Measurements from ENCODE around the gene KIF2C.

DNA sequence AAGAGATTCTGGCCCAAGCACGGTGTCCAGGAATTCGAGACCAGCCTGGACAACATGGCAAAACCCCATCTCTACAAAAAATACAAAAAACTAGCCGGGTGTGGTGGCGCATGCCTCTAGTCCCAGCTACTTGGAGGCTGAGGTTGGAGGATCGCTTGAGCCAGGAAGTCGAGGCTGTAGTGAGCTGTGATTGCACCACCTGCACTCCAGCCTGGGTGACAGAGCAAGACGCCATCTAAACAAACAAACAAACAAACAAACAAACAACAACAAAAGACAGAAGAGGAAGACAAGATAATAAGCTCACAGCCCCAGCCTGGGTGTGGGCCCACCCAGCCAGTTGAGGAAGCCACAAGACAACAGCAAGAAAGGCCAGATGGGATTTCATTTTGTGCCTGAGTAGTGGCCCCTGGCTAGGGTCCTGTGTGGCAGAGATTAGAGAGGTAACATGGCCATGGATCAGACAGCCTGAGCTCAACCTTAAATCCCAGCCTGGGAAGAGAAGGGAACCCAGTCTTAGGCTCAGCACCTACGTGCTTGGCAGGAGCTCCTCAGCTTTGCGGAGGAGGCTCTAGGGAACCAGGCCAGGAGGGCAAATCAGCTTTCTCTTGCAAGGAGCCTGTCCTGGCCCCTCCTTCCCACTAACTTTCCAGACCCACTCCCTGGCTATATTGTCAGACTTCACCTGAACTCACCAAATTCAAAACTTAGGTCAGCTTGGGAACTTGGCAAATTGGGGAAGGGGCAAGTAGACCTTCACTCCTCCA lies 53.3 kb downstream of the KIF2C start:
- TF ChIP-seq, protein P1, sequence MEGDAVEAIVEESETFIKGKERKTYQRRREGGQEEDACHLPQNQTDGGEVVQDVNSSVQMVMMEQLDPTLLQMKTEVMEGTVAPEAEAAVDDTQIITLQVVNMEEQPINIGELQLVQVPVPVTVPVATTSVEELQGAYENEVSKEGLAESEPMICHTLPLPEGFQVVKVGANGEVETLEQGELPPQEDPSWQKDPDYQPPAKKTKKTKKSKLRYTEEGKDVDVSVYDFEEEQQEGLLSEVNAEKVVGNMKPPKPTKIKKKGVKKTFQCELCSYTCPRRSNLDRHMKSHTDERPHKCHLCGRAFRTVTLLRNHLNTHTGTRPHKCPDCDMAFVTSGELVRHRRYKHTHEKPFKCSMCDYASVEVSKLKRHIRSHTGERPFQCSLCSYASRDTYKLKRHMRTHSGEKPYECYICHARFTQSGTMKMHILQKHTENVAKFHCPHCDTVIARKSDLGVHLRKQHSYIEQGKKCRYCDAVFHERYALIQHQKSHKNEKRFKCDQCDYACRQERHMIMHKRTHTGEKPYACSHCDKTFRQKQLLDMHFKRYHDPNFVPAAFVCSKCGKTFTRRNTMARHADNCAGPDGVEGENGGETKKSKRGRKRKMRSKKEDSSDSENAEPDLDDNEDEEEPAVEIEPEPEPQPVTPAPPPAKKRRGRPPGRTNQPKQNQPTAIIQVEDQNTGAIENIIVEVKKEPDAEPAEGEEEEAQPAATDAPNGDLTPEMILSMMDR (IDR thresholded peaks at IDR 0.05; ENCODE audit: poor library complexity, severe bottlenecking): no peak
- TF ChIP-seq POLR2AphosphoS5 (IDR thresholded peaks at IDR 0.05): no peak
- TF ChIP-seq EP300 (conservative IDR thresholded peaks at IDR 0.05; ENCODE audit: poor library complexity, severe bottlenecking): no peak
- TF ChIP-seq, protein P2, sequence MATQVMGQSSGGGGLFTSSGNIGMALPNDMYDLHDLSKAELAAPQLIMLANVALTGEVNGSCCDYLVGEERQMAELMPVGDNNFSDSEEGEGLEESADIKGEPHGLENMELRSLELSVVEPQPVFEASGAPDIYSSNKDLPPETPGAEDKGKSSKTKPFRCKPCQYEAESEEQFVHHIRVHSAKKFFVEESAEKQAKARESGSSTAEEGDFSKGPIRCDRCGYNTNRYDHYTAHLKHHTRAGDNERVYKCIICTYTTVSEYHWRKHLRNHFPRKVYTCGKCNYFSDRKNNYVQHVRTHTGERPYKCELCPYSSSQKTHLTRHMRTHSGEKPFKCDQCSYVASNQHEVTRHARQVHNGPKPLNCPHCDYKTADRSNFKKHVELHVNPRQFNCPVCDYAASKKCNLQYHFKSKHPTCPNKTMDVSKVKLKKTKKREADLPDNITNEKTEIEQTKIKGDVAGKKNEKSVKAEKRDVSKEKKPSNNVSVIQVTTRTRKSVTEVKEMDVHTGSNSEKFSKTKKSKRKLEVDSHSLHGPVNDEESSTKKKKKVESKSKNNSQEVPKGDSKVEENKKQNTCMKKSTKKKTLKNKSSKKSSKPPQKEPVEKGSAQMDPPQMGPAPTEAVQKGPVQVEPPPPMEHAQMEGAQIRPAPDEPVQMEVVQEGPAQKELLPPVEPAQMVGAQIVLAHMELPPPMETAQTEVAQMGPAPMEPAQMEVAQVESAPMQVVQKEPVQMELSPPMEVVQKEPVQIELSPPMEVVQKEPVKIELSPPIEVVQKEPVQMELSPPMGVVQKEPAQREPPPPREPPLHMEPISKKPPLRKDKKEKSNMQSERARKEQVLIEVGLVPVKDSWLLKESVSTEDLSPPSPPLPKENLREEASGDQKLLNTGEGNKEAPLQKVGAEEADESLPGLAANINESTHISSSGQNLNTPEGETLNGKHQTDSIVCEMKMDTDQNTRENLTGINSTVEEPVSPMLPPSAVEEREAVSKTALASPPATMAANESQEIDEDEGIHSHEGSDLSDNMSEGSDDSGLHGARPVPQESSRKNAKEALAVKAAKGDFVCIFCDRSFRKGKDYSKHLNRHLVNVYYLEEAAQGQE (IDR thresholded peaks at IDR 0.05; ENCODE audit: borderline replicate concordance): no peak
- no peak for TF ChIP-seq TAF1 (IDR thresholded peaks at IDR 0.05; ENCODE audit: low read depth)
- no peak for TF ChIP-seq EZH2 (IDR thresholded peaks at IDR 0.05; ENCODE audit: borderline replicate concordance, insufficient read depth, low read length, poor library complexity, severe bottlenecking)
- TF ChIP-seq RAD21 (conservative IDR thresholded peaks at IDR 0.05): no peak
- no peak for TF ChIP-seq MXI1 (conservative IDR thresholded peaks at IDR 0.05; ENCODE audit: poor library complexity, severe bottlenecking)

All from neural cell (in vitro differentiated cells).